Caco-2 (cell line): ENCODE results near the gene RNF186. TPM values are rescaled to one million over a fixed set of nuclear protein-coding genes. Genes with fewer than 3 reads are reported as not detected.

Source experiments
- BruUV-seq: library from RNA; stranded (reverse); fragments of 400-500 nt; replicated peaks from 2 replicates; lab custom pipeline; 2021; lab: Mats Ljungman, UMichigan
- CTCF ChIA-PET: fragments of 300-600 bp; sonication (Branson Sonifier 250); formaldehyde crosslinking; loops from one replicate; lab custom pipeline; 2022; ENCODE audit warnings: antibody characterized with exemption; lab: Charles Lee
- POLR2A ChIA-PET: fragments of 300-600 bp; sonication (Branson Sonifier 250); formaldehyde crosslinking; loops from one replicate; lab custom pipeline; 2022; ENCODE audit warnings: antibody characterized with exemption; lab: Charles Lee
- DNase-seq, 2 experiments: peaks; one replicate each; pipeline versions ENCODE4 v3.0.0 to v3.0.0-alpha.2; 2020 to 2022
- H3K27me3 ChIP-seq: replicated peaks from 2 replicates; pipeline ENCODE4 v1.6.0; 2011; ENCODE audit warnings: low read length; ENCODE audit not compliant: control insufficient read depth, insufficient read depth
- H3K36me3 ChIP-seq: 2 replicates; pipeline ENCODE4 v1.5.1; 2011; ENCODE audit warnings: low read length; ENCODE audit not compliant: control insufficient read depth, insufficient read depth
- H3K4me1 ChIP-seq: fragments of 250-450 bp; sonication (Bioruptor Pico); 2 replicates; pipeline ENCODE4 v1.5.1; 2020; ENCODE audit warnings: mild to moderate bottlenecking
- H3K4me3 ChIP-seq: 2 replicates; pipeline ENCODE4 v1.5.1; 2011; ENCODE audit warnings: low read depth, mild to moderate bottlenecking, control low read depth, low read length
- H3K9me3 ChIP-seq: fragments of 250-450 bp; sonication (Bioruptor Pico); 2 replicates; pipeline ENCODE4 v1.5.1; 2020; ENCODE audit warnings: mild to moderate bottlenecking, moderate library complexity
- H3K27ac Mint-ChIP-seq: one replicate; pipeline ENCODE4 v1.8.0; 2022; ENCODE audit warnings: mixed read lengths; ENCODE audit not compliant: unreplicated experiment
- H3K27me3 Mint-ChIP-seq: one replicate; pipeline ENCODE4 v1.8.0; 2022; ENCODE audit warnings: mixed read lengths; ENCODE audit not compliant: insufficient read depth, unreplicated experiment
- H3K36me3 Mint-ChIP-seq: one replicate; pipeline ENCODE4 v1.8.0; 2022; ENCODE audit warnings: mild to moderate bottlenecking, mixed read lengths; ENCODE audit not compliant: insufficient read depth, unreplicated experiment
- H3K4me1 Mint-ChIP-seq: one replicate; pipeline ENCODE4 v1.8.0; 2022; ENCODE audit warnings: low read depth, mixed read lengths; ENCODE audit not compliant: unreplicated experiment
- H3K4me3 Mint-ChIP-seq: one replicate; pipeline ENCODE4 v1.8.0; 2022; ENCODE audit warnings: mild to moderate bottlenecking, moderate library complexity, mixed read lengths; ENCODE audit not compliant: unreplicated experiment
- H3K9me3 Mint-ChIP-seq: one replicate; pipeline ENCODE4 v1.8.0; 2022; ENCODE audit warnings: mixed read lengths; ENCODE audit not compliant: unreplicated experiment
- CTCF ChIP-seq, 2 experiments: fragments of 200-600 bp in 1 of 2; IDR thresholded peaks; 1 replicate in 1 of 2; 2 replicates in 1 of 2; pipeline versions ENCODE4 v1.5.1 to v1.8.0; 2011 to 2022; ENCODE audit warnings: antibody characterized with exemption in 1 of 2, control low read depth in 1 of 2, inconsistent platforms in 1 of 2, low read depth in 1 of 2, low read length in 1 of 2, mild to moderate bottlenecking in 1 of 2, moderate library complexity in 1 of 2; ENCODE audit not compliant: insufficient read depth in 1 of 2, severe bottlenecking in 1 of 2, unreplicated experiment in 1 of 2
- intact Hi-C: fragments of 100-400 bp; cut with micrococcal nuclease; formaldehyde crosslinking; loops from one replicate; pipeline ENCODE4 v1.10.0; 2022; ENCODE audit not compliant: unreplicated experiment
- total RNA-seq: library from RNA; stranded (reverse); gene quantifications from 2 replicates; pipeline ENCODE4 v1.2.3, GENCODE V29; 2022

The RNF186 gene
- total RNA-seq, 1 experiment from 2014 or later = not detected

GRCh38 chr1:19846338-19846737 is 31.3 kb upstream of the RNF186 start:
- Histone ChIP-seq H3K9me3 (no peaks in the 10 kb centered on the region), H3K36me3 (no peaks in the 10 kb centered on the region), H3K4me1 (no peaks in the 10 kb centered on the region), H3K27me3 (no peaks in the 10 kb centered on the region), H3K4me3 (no peak overlapping the region)
- no peaks in the 10 kb centered on the region for H3K4me1 Mint-ChIP-seq
- H3K27ac Mint-ChIP-seq = no peak overlapping the region
- BruUV-seq = no TSS peak
- H3K27me3 Mint-ChIP-seq = no peaks in the 10 kb centered on the region
- H3K9me3 Mint-ChIP-seq = no peaks in the 10 kb centered on the region
- H3K4me3 Mint-ChIP-seq = no peak overlapping the region
- no peaks in the 10 kb centered on the region for H3K36me3 Mint-ChIP-seq
- no peak for TF ChIP-seq CTCF (IDR thresholded peaks at IDR 0.05; ENCODE audit: insufficient read depth in 1 of 2, low read depth in 1 of 2, low read length in 1 of 2, severe bottlenecking in 1 of 2, unreplicated experiment in 1 of 2)
- CTCF ChIA-PET = no interaction called here
- POLR2A ChIA-PET = no interaction called here
- DNase-seq = no peak
- intact Hi-C loops = no loop called here

- no peaks in the 10 kb centered on the region for H3K27me3 ChIP-seq
- no peak overlapping the region for H3K4me3 ChIP-seq
- H3K9me3 Mint-ChIP-seq = no peaks in the 10 kb centered on the region
- no peak overlapping the region for H3K27ac Mint-ChIP-seq
- H3K27me3 Mint-ChIP-seq = no peaks in the 10 kb centered on the region
- no peaks in the 10 kb centered on the region for H3K9me3 ChIP-seq
- CTCF ChIA-PET = no interaction called here
- H3K4me3 Mint-ChIP-seq = no peak overlapping the region
- no peak for TF ChIP-seq CTCF (IDR thresholded peaks at IDR 0.05; ENCODE audit: insufficient read depth in 1 of 2, low read depth in 1 of 2, low read length in 1 of 2, severe bottlenecking in 1 of 2, unreplicated experiment in 1 of 2)
- H3K4me1 Mint-ChIP-seq = no peaks in the 10 kb centered on the region
- no peaks in the 10 kb centered on the region for H3K4me1 ChIP-seq
- no peaks in the 10 kb centered on the region for H3K36me3 ChIP-seq
- POLR2A ChIA-PET = no interaction called here
- DNase-seq = no peak
- intact Hi-C loops = no loop called here
- no TSS peak for BruUV-seq
- no peaks in the 10 kb centered on the region for H3K36me3 Mint-ChIP-seq
Observed at GRCh38 chr1:19845555-19845954, 30.5 kb upstream of the RNF186 start.

- Histone ChIP-seq H3K4me3 (no peak overlapping the region), H3K36me3 (no peaks in the 10 kb centered on the region), H3K27me3 (no peaks in the 10 kb centered on the region), H3K4me1 (no peaks in the 10 kb centered on the region), H3K9me3 (no peaks in the 10 kb centered on the region)
- DNase-seq = no peak
- Mint-ChIP-seq H3K9me3 (no peaks in the 10 kb centered on the region), H3K4me1 (no peaks in the 10 kb centered on the region), H3K27me3 (no peaks in the 10 kb centered on the region), H3K36me3 (no peaks in the 10 kb centered on the region), H3K27ac (no peak overlapping the region), H3K4me3 (no peak overlapping the region)
- CTCF ChIA-PET = no interaction called here
- intact Hi-C loops = no loop called here
- no peak for TF ChIP-seq CTCF (IDR thresholded peaks at IDR 0.05; ENCODE audit: insufficient read depth in 1 of 2, low read depth in 1 of 2, low read length in 1 of 2, severe bottlenecking in 1 of 2, unreplicated experiment in 1 of 2)
- BruUV-seq = no TSS peak
- POLR2A ChIA-PET = no interaction called here
Observed at GRCh38 chr1:19844731-19845495, 29.8 kb upstream of the RNF186 start.
